ENCODE measurements around the gene BRD7. TPM values are rescaled to one million over a fixed set of nuclear protein-coding genes. Genes with fewer than 3 reads are reported as not detected.
A peak's percentile ranks its signal among the peaks of the same experiment; 100 is the strongest.

The BRD7 gene
- total RNA-seq, 3 donors from 2014 or later: 50.8 to 79.6 (median 56.1) TPM

DNA sequence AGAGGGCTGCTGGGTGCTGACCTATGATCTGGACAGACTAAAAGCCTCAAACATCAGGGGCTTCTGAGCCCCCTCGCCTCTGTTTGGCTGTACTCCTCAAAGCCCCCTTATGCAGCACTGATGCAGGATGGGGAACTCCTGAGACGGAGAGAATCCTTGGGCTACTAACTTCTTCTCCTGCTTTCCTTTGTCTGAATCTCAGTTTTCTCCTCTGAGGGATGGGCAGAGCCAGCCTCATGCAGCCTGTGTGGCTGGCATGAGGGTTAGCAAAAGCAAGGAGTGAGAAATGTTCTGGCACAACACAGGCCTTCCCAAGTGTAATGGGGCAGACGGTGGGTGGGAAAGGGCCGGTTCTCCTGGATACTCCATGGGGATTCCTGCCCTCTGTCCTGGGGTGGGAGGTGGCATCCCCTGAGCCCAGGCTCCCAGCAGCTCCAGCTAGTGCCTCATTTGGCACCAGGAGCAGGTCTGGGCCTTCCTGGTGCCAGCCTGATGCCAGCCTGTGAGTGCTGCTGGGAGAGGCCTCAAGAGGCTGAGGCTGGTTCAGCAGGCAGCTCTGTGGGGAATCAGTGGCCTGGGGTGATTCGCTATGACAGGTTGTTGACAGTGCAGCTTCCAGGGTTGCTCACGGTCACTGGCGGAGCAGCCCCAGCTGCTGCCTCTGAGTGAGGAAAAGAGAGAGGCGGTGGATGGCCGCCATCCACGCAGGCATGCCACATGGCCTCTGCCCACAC lies 4.0 kb upstream of the BRD7 start:
- ATAC-seq (no peak), DNase-seq (peak in 1 of 3 donors; percentile 30)
- intact Hi-C loops (cut with DNase I, micrococcal nuclease): loop anchor here (10.0 kb wide), 1 partner anchor 292 kb away; no protein-coding TSS in a partner anchor
- H3K4me1 ChIP-seq (ENCODE audit: low read depth): no peaks in the 10 kb centered on the region
- H3K36me3 ChIP-seq (ENCODE audit: low read depth): no peaks in the 10 kb centered on the region
- no peak for TF ChIP-seq CTCF (IDR thresholded peaks at IDR 0.05)
- no peaks in the 10 kb centered on the region for H3K9me3 ChIP-seq
- no peak overlapping the region for H3K4me3 ChIP-seq

DNA sequence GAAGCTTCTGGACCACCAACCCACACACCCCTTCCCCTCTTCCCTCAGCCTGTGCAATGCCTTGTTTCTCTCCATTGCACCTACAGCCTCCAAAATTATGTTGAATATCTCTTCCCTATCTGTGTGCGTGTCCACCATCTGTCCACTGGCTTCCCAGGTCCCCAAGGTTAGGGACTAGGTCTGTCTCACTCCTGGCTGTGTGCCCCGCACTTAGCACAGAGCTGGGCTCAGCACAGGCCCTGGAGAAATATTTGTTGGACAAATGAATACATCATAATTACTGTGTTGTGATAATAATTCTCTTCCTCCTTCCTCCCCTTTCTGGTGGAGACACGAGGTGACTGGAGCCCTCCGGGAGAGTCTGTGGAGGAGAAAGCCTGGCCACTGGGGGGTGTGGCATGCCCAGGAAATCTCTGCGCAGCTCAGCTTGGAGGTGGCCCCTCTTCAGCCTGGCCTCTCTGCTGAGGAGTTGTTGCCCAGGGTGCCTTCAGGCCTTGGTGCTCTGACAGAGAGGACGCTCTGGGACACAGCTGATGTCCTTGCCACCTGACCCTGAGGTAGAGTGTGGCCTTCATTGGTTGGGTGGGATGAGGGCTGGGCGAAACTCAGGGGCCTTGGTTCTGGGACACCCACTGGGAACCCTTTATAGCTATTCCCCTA lies 3.3 kb upstream of the BRD7 start:
- Histone ChIP-seq H3K4me1 (ENCODE audit: low read depth) (no peaks in the 10 kb centered on the region), H3K9me3 (no peaks in the 10 kb centered on the region), H3K4me3 (no peak overlapping the region), H3K36me3 (ENCODE audit: low read depth) (no peaks in the 10 kb centered on the region)
- TF ChIP-seq CTCF (IDR thresholded peaks at IDR 0.05): no peak
- intact Hi-C loops (cut with DNase I, micrococcal nuclease): loop anchor here (10.0 kb wide), 1 partner anchor 293 kb away; no protein-coding TSS in a partner anchor
- DNase-seq (no peak), ATAC-seq (no peak)

DNA sequence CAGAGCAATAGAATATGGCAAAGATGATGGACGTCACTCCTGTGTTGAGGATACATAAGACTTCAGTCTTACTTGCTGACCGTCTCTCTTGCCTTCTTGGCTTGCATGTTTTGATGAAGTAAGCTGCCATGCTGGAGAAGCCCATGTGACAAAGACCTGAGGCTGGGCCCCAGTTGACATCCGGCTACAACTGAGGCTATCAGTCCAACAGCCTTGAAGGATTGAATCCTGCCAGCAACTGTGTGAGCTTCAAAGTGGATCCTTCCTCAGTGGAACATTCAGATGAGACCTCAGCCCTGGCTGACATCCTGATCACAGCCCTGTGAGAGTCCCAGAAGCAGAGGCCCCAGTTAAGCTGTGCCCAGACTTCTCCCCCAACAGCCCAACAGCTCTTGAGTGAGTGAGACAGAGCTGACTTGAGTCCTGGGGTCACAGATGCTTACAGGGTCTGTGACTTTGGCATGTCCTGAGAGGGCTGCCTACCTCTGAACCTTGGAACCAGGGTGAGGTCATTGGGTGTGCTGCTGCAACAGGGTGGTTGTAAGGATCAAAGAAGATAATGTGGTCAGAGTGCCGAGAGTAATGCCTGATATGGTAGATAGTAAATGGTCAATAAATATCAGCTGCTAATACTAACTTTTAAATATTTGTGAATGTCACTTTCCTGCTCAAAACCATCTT lies 2.4 kb upstream of the BRD7 start:
- DNase-seq: no peak
- Histone ChIP-seq H3K9me3 (no peaks in the 10 kb centered on the region), H3K4me1 (ENCODE audit: low read depth) (no peaks in the 10 kb centered on the region), H3K4me3 (no peak overlapping the region), H3K36me3 (ENCODE audit: low read depth) (no peaks in the 10 kb centered on the region)
- no peak for TF ChIP-seq CTCF (IDR thresholded peaks at IDR 0.05)
- intact Hi-C loops (cut with DNase I, micrococcal nuclease): loop anchor here (10.0 kb wide), 1 partner anchor 294 kb away; no protein-coding TSS in a partner anchor
- ATAC-seq: no peak

GRCh38 chr16:50369133-50369804 lies 481 bp upstream of the BRD7 start:
- Histone ChIP-seq H3K4me1 (ENCODE audit: low read depth) (no peaks in the 10 kb centered on the region), H3K36me3 (ENCODE audit: low read depth) (no peaks in the 10 kb centered on the region), H3K9me3 (no peaks in the 10 kb centered on the region), H3K4me3 (no peak overlapping the region)
- DNase-seq: no peak
- intact Hi-C loops (cut with DNase I, micrococcal nuclease): loop anchor here in 1 of 2 donors (5.0 kb wide), 1 partner anchor 302 kb away; the partner anchor contains the start of gene HEATR3
- no peak for ATAC-seq
- no peak for TF ChIP-seq CTCF (IDR thresholded peaks at IDR 0.05)

GRCh38 chr16:50367777-50368409 lies 895 bp downstream of the BRD7 start:
- ATAC-seq: no peak
- intact Hi-C loops (cut with DNase I, micrococcal nuclease): loop anchor here in 1 of 2 donors (5.0 kb wide), 1 partner anchor 301 kb away; the partner anchor contains the start of gene HEATR3
- Histone ChIP-seq H3K4me3 (peak overlapping the region; percentile 97), H3K9me3 (no peaks in the 10 kb centered on the region), H3K4me1 (ENCODE audit: low read depth) (no peaks in the 10 kb centered on the region), H3K36me3 (ENCODE audit: low read depth) (no peaks in the 10 kb centered on the region)
- no peak for TF ChIP-seq CTCF (IDR thresholded peaks at IDR 0.05)
- DNase-seq: no peak
